Measurements from ENCODE around the gene SUMO1. TPM values are rescaled to one million over a fixed set of nuclear protein-coding genes. Genes with fewer than 3 reads are reported as not detected.

Gene SUMO1
- total RNA-seq = 99.1 and 116 TPM in 2 replicates

GRCh38 chr2:202238234-202239197 lies at the start of gene SUMO1:
TSS of gene SUMO1 (minus strand) at chr2:202238597. CDS start at chr2:202238451, 146 bp downstream.

GRCh38 chr2:202265467-202266277 lies 27.3 kb upstream of the SUMO1 start, which contains the start of gene NOP58:
TSS of gene NOP58 (plus strand) at chr2:202265763. CDS start at chr2:202265942, 179 bp downstream.

Other genes starting within 250 kb of the SUMO1 start
- gene FZD7, start 204.7 kb downstream of the SUMO1 start, total RNA-seq = 3.3 and 7.4 TPM in 2 replicates
- gene KIAA2012, start 165.3 kb downstream of the SUMO1 start, total RNA-seq = under 0.01 TPM in 1 of 2 replicates, not detected in the other
- 50.5 and 51.5 TPM in 2 replicates for gene NOP58, start 27.2 kb upstream of the SUMO1 start, total RNA-seq
- gene BMPR2, start 137.7 kb upstream of the SUMO1 start, total RNA-seq = 13.3 and 23.8 TPM in 2 replicates